ENCODE measurements around the gene GLS2.
A peak's percentile ranks its signal among the peaks of the same experiment; 100 is the strongest.
"Not testable (repeated sequence)": the region's sequence is repeated elsewhere in the genome, so short reads cannot be mapped to it uniquely, and the experiment has no call there.

The GLS2 gene

GRCh38 chr12:56488041-56488955, at the start of gene GLS2:
GLS2 (minus strand) TSS chr12:56488161; CDS start chr12:56488118, 43 bp downstream.
- peak; percentile 51 for DNase-seq (ENCODE audit: low read depth)

- no peak for DNase-seq (ENCODE audit: low read depth)
These were observed 49.6 kb upstream of the GLS2 start for GRCh38 chr12:56537546-56537945.

- no peak for DNase-seq (ENCODE audit: low read depth)
These were observed 42.6 kb upstream of the GLS2 start for GRCh38 chr12:56530390-56531055.

- DNase-seq (ENCODE audit: low read depth), result no peak
These were observed 41.7 kb upstream of the GLS2 start for GRCh38 chr12:56529656-56530055.

- DNase-seq (ENCODE audit: low read depth), result no peak
These were observed 40.9 kb upstream of the GLS2 start for GRCh38 chr12:56528846-56529245.

GRCh38 chr12:56522411-56523193, 34.6 kb upstream of the GLS2 start:
- no peak for DNase-seq (ENCODE audit: low read depth)

GRCh38 chr12:56521590-56522371, 33.8 kb upstream of the GLS2 start, which contains the start of gene RBMS2:
RBMS2 (plus strand) TSS chr12:56521820; CDS start chr12:56522024, 204 bp downstream.
- peak; percentile 67 for DNase-seq (ENCODE audit: low read depth)

GRCh38 chr12:56521209-56521589, 33.2 kb upstream of the GLS2 start:
- no peak for DNase-seq (ENCODE audit: low read depth)

- no peak for DNase-seq (ENCODE audit: low read depth)
These were observed 32.5 kb upstream of the GLS2 start for GRCh38 chr12:56520506-56520905.

GRCh38 chr12:56520048-56520447, 32.1 kb upstream of the GLS2 start:
- no peak for DNase-seq (ENCODE audit: low read depth)

GRCh38 chr12:56518570-56518969, 30.6 kb upstream of the GLS2 start:
- no peak for DNase-seq (ENCODE audit: low read depth)

GRCh38 chr12:56517854-56518253, 29.9 kb upstream of the GLS2 start:
- DNase-seq (ENCODE audit: low read depth), result no peak

GRCh38 chr12:56514014-56514318, 26.0 kb upstream of the GLS2 start:
- DNase-seq (ENCODE audit: low read depth), result not testable (repeated sequence)

- DNase-seq (ENCODE audit: low read depth), result no peak
These were observed 22.8 kb upstream of the GLS2 start for GRCh38 chr12:56510786-56511185.

GRCh38 chr12:56499879-56500278, 11.9 kb upstream of the GLS2 start:
- not testable (repeated sequence) for DNase-seq (ENCODE audit: low read depth)

GRCh38 chr12:56499452-56499851, 11.5 kb upstream of the GLS2 start:
- not testable (repeated sequence) for DNase-seq (ENCODE audit: low read depth)

GRCh38 chr12:56498126-56498902, 10.4 kb upstream of the GLS2 start:
- DNase-seq (ENCODE audit: low read depth), result not testable (repeated sequence)

- not testable (repeated sequence) for DNase-seq (ENCODE audit: low read depth)
These were observed 8.7 kb upstream of the GLS2 start for GRCh38 chr12:56496704-56497103.

- DNase-seq (ENCODE audit: low read depth), result not testable (repeated sequence)
These were observed 6.5 kb upstream of the GLS2 start for GRCh38 chr12:56494481-56494880.

GRCh38 chr12:56494106-56494415, 6.1 kb upstream of the GLS2 start:
- not testable (repeated sequence) for DNase-seq (ENCODE audit: low read depth)
